ENCODE results near the gene DSCAM. TPM values are rescaled to one million over a fixed set of nuclear protein-coding genes. Genes with fewer than 3 reads are reported as not detected.

The DSCAM gene
- total and polyA plus RNA-seq, 12 donors: under 0.01 to 0.11 (median 0.07) TPM; not detected in 5

GRCh38 chr21:40139636-40140035 lies 707.3 kb downstream of the DSCAM start:
- intact Hi-C loops (cut with DNase I): loop anchor here in 1 of 2 donors (10.0 kb wide), 1 partner anchor 925 kb away; no protein-coding TSS in a partner anchor
- Histone ChIP-seq H3K27ac (no peak overlapping the region), H3K4me1 (replicated peaks in 1 of 2) (no peaks in the 10 kb centered on the region), H3K36me3 (replicated peaks in 1 of 2) (no peaks in the 10 kb centered on the region), H3K4me3 (no peak overlapping the region), H3K27me3 (no peaks in the 10 kb centered on the region), H3K9me3 (replicated peaks in 1 of 3) (no peaks in the 10 kb centered on the region)
- 62 to 74% (median 71%) methylated on average over 5 of the region's 5 CpGs for WGBS, 4 donors
- TF ChIP-seq POLR2A (IDR thresholded peaks at IDR 0.05) (no peak), CTCF (IDR thresholded peaks at IDR 0.05) (no peak)
- no peak for DNase-seq

- no peak for TF ChIP-seq CTCF (IDR thresholded peaks at IDR 0.05)
- no peak for TF ChIP-seq POLR2A (IDR thresholded peaks at IDR 0.05)
- H3K4me1 ChIP-seq (replicated peaks in 1 of 2): no peaks in the 10 kb centered on the region
- no peaks in the 10 kb centered on the region for H3K36me3 ChIP-seq (replicated peaks in 1 of 2)
- no peaks in the 10 kb centered on the region for H3K27me3 ChIP-seq
- no peaks in the 10 kb centered on the region for H3K9me3 ChIP-seq (replicated peaks in 1 of 3)
- intact Hi-C loops (cut with DNase I): no loop called here
- H3K4me3 ChIP-seq: no peak overlapping the region
- DNase-seq: no peak
- 91 to 98% (median 92%) methylated on average over 7 of the region's 7 CpGs for WGBS, 4 donors
- no peak overlapping the region for H3K27ac ChIP-seq
These were observed 710.4 kb downstream of the DSCAM start for GRCh38 chr21:40136571-40136970.

GRCh38 chr21:40134731-40135492 lies 712.0 kb downstream of the DSCAM start:
- Histone ChIP-seq H3K4me3 (no peak overlapping the region), H3K9me3 (replicated peaks in 1 of 3) (no peaks in the 10 kb centered on the region), H3K27me3 (no peaks in the 10 kb centered on the region), H3K36me3 (replicated peaks in 1 of 2) (no peaks in the 10 kb centered on the region), H3K27ac (no peak overlapping the region), H3K4me1 (replicated peaks in 1 of 2) (no peaks in the 10 kb centered on the region)
- intact Hi-C loops (cut with DNase I): no loop called here
- no peak for TF ChIP-seq CTCF (IDR thresholded peaks at IDR 0.05)
- TF ChIP-seq POLR2A (IDR thresholded peaks at IDR 0.05): no peak
- no peak for DNase-seq
- 81 to 88% (median 86%) methylated on average over 8 to 9 of the region's 9 CpGs for WGBS, 4 donors

- intact Hi-C loops (cut with DNase I): no loop called here
- Histone ChIP-seq H3K9me3 (replicated peaks in 1 of 3) (no peaks in the 10 kb centered on the region), H3K4me1 (replicated peaks in 1 of 2) (no peaks in the 10 kb centered on the region), H3K27me3 (peaks cover 2% of the 10 kb centered on the region), H3K4me3 (no peak overlapping the region), H3K36me3 (replicated peaks in 1 of 2) (no peaks in the 10 kb centered on the region), H3K27ac (no peak overlapping the region)
- no peak for DNase-seq
- TF ChIP-seq CTCF (IDR thresholded peaks at IDR 0.05) (no peak), POLR2A (IDR thresholded peaks at IDR 0.05) (no peak)
- WGBS, 4 donors: 89 to 95% (median 93%) methylated on average over 3 of the region's 3 CpGs
These were observed 716.5 kb downstream of the DSCAM start for GRCh38 chr21:40130476-40130875.
